HepG2 (cell line): Measurements from ENCODE around the gene HEATR1. TPM values are rescaled to one million over a fixed set of nuclear protein-coding genes. Genes with fewer than 3 reads are reported as not detected.

Source experiments
- CBX2 ChIP-seq, 2 experiments: fragments of 200-600 bp in 1 of 2; sonication (generic); formaldehyde crosslinking in 1 of 2; IDR thresholded peaks; 2 replicates each; pipeline versions ENCODE4 v1.7.0 to v1.8.1; 2018 to 2022; ENCODE audit warnings: low read depth in 2 of 2, low read length in 1 of 2, mild to moderate bottlenecking in 1 of 2, missing genetic modification reagents in 1 of 2
- DMTF1 ChIP-seq: sonication (generic); formaldehyde crosslinking; IDR thresholded peaks from 2 replicates; pipeline ENCODE4 v1.4.0; 2020; ENCODE audit warnings: mild to moderate bottlenecking, missing genetic modification reagents
- DNMT3B ChIP-seq: conservative IDR thresholded peaks from 2 replicates; pipeline ENCODE4 v1.6.1; 2016; ENCODE audit warnings: missing biosample characterization, control low read depth
- DR1 ChIP-seq: sonication (generic); formaldehyde crosslinking; IDR thresholded peaks from 2 replicates; pipeline ENCODE4 v1.8.0; 2021; ENCODE audit warnings: mild to moderate bottlenecking, missing genetic modification reagents, inconsistent platforms
- ELK4 ChIP-seq: sonication (generic); formaldehyde crosslinking; IDR thresholded peaks from 2 replicates; pipeline ENCODE4 v1.9.0; 2021; ENCODE audit warnings: missing genetic modification reagents, borderline replicate concordance
- GATA4 ChIP-seq: sonication (generic); IDR thresholded peaks from 2 replicates; pipeline ENCODE4 v1.6.1; 2016; ENCODE audit warnings: antibody characterized with exemption, low read depth, borderline replicate concordance
- HNRNPL ChIP-seq: fragments of 200-400 bp; formaldehyde crosslinking; IDR thresholded peaks from 2 replicates; pipeline ENCODE4 v1.6.1; 2017; ENCODE audit warnings: mild to moderate bottlenecking, low read depth, low read length
- KLF16 ChIP-seq, 2 experiments: sonication (generic) in 1 of 2; formaldehyde crosslinking in 1 of 2; IDR thresholded peaks; 2 replicates each; pipeline versions ENCODE4 v1.6.1 to v1.8.0; 2016 to 2023; ENCODE audit warnings: missing genetic modification reagents in 2 of 2, missing compliant biosample characterization in 1 of 2
- MTA3 ChIP-seq: sonication (generic); formaldehyde crosslinking; IDR thresholded peaks from 2 replicates; pipeline ENCODE4 v1.4.0; 2020; ENCODE audit warnings: missing genetic modification reagents
- MXD4 ChIP-seq: IDR thresholded peaks from 2 replicates; pipeline ENCODE4 v1.6.1; 2016; ENCODE audit warnings: mild to moderate bottlenecking, missing biosample characterization, missing genetic modification reagents
- RXRA ChIP-seq: sonication (generic); formaldehyde crosslinking; IDR thresholded peaks from 2 replicates; pipeline ENCODE4 v1.5.1; 2020; ENCODE audit warnings: missing genetic modification reagents
- SMAD3 ChIP-seq: sonication (generic); formaldehyde crosslinking; IDR thresholded peaks from 2 replicates; pipeline ENCODE4 v1.4.0; 2020; ENCODE audit warnings: missing genetic modification reagents
- SP2 ChIP-seq: sonication (generic); formaldehyde crosslinking; IDR thresholded peaks from 2 replicates; pipeline ENCODE4 v1.5.1; 2020; ENCODE audit warnings: mild to moderate bottlenecking, missing genetic modification reagents
- SP4 ChIP-seq: sonication (generic); formaldehyde crosslinking; IDR thresholded peaks from 2 replicates; pipeline ENCODE4 v1.8.1; 2023; ENCODE audit warnings: mild to moderate bottlenecking, missing genetic modification reagents
- STAT5B ChIP-seq: sonication (generic); formaldehyde crosslinking; IDR thresholded peaks from 2 replicates; pipeline ENCODE4 v1.4.0; 2020; ENCODE audit warnings: missing genetic modification reagents
- ZIK1 ChIP-seq: sonication (generic); formaldehyde crosslinking; IDR thresholded peaks from 2 replicates; pipeline ENCODE4 v1.5.0; 2020; ENCODE audit warnings: mild to moderate bottlenecking, low read depth, missing genetic modification reagents, borderline replicate concordance
- ZNF589 ChIP-seq: sonication (generic); formaldehyde crosslinking; conservative IDR thresholded peaks from 2 replicates; pipeline ENCODE4 v1.8.0; 2022; ENCODE audit warnings: mild to moderate bottlenecking, moderate library complexity, missing genetic modification reagents
- ZNF614 ChIP-seq: IDR thresholded peaks from 2 replicates; pipeline ENCODE4 v1.6.1; 2018; ENCODE audit warnings: missing biosample characterization, missing genetic modification reagents, inconsistent platforms, borderline replicate concordance
- polyA plus RNA-seq, 8 experiments: library from polyadenylated mRNA; depleted of rRNA in 3 of 8; stranded (reverse) in 7 of 8; unstranded in 1 of 8; fragments of >200 nt; fragmentation: Illumina TruSeq in 4 of 8; extraction: Trizol in 4 of 8; gene quantifications; 2 replicates each; pipeline versions ENCODE4 v1.2.1 to v1.2.3, GENCODE V29; 2011 to 2016; ENCODE audit warnings: low read depth in 4 of 8, missing spikeins in 1 of 8, mixed read lengths in 1 of 8; ENCODE audit not compliant: insufficient read depth in 1 of 8
- total RNA-seq, 5 experiments: library from RNA; depleted of rRNA; stranded (reverse); fragments of >200 nt; fragmentation: Illumina TruSeq; extraction: Trizol; gene quantifications; 2 replicates each; pipeline ENCODE4 v1.2.3, GENCODE V29; 2016; ENCODE audit warnings: low read depth in 1 of 5
- TF ChIP-seq, protein P1 (sequence below): IDR thresholded peaks from 2 replicates; pipeline ENCODE4 v1.6.1; 2016; ENCODE audit warnings: low read depth, missing genetic modification reagents, missing compliant biosample characterization
- TF ChIP-seq, protein P2 (sequence below): sonication (generic); formaldehyde crosslinking; IDR thresholded peaks from 2 replicates; pipeline ENCODE4 v1.5.0; 2020; ENCODE audit warnings: mild to moderate bottlenecking, missing genetic modification reagents

HEATR1 gene
- total and polyA plus RNA-seq, 2 of the 13 experiments (the other 11 are each of a cell fraction or from before 2014, with no cell fraction given), result 10.2 to 45.8 TPM

DNA sequence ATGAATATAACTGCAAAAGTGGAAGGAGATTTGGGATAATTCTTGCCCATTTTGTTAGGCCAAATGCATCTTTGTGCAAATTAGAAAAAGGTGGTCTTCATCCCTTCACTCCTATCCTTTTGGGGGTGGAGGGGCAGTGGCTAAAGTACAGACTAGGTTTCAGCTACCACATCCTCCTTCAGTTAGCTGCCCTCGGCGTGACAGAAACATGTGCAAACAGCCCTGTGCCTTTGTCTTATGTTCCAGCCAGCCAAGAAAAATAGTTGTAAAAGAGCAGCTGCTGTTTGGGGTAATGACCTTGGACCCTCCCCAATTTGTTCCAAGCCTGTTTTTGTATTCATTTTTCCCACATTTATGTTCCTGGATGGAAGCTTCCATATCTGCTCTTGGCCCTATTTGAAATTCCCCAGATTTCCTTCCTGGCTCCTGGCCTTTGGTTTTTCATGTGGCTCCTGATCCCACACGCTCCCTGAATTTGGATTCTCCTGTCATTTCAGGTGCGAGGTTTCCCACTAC, 88.8 kb downstream of the HEATR1 start (continued):
- TF ChIP-seq, protein P1, sequence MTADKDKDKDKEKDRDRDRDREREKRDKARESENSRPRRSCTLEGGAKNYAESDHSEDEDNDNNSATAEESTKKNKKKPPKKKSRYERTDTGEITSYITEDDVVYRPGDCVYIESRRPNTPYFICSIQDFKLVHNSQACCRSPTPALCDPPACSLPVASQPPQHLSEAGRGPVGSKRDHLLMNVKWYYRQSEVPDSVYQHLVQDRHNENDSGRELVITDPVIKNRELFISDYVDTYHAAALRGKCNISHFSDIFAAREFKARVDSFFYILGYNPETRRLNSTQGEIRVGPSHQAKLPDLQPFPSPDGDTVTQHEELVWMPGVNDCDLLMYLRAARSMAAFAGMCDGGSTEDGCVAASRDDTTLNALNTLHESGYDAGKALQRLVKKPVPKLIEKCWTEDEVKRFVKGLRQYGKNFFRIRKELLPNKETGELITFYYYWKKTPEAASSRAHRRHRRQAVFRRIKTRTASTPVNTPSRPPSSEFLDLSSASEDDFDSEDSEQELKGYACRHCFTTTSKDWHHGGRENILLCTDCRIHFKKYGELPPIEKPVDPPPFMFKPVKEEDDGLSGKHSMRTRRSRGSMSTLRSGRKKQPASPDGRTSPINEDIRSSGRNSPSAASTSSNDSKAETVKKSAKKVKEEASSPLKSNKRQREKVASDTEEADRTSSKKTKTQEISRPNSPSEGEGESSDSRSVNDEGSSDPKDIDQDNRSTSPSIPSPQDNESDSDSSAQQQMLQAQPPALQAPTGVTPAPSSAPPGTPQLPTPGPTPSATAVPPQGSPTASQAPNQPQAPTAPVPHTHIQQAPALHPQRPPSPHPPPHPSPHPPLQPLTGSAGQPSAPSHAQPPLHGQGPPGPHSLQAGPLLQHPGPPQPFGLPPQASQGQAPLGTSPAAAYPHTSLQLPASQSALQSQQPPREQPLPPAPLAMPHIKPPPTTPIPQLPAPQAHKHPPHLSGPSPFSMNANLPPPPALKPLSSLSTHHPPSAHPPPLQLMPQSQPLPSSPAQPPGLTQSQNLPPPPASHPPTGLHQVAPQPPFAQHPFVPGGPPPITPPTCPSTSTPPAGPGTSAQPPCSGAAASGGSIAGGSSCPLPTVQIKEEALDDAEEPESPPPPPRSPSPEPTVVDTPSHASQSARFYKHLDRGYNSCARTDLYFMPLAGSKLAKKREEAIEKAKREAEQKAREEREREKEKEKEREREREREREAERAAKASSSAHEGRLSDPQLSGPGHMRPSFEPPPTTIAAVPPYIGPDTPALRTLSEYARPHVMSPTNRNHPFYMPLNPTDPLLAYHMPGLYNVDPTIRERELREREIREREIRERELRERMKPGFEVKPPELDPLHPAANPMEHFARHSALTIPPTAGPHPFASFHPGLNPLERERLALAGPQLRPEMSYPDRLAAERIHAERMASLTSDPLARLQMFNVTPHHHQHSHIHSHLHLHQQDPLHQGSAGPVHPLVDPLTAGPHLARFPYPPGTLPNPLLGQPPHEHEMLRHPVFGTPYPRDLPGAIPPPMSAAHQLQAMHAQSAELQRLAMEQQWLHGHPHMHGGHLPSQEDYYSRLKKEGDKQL (CRISPR knock-in tag), result no peak
- TF ChIP-seq MTA3 (CRISPR knock-in tag) (no peak), SP2 (CRISPR knock-in tag) (no peak), DMTF1 (no peak), DR1 (no peak), STAT5B (CRISPR knock-in tag) (no peak), GATA4 (0 out of 2 replicates have a peak, but pooled peaks have one; percentile 5), MXD4 (0 out of 2 replicates have a peak, but pooled peaks have one; percentile 46), ZNF614 (no peak), ZIK1 (no peak), KLF16 (CRISPR knock-in tag; IDR thresholded peaks at IDR 0.05) (no peak), SMAD3 (CRISPR knock-in tag) (peak; percentile 16; the same call in 1 of the 2 replicates), ELK4 (CRISPR knock-in tag) (no peak), DNMT3B (CRISPR knock-in tag) (no peak), ZNF589 (CRISPR knock-in tag) (no peak), CBX2 (IDR thresholded peaks at IDR 0.05; ENCODE audit: low read depth, low read length) (no peak), CBX2 (CRISPR knock-in tag; IDR thresholded peaks at IDR 0.05; ENCODE audit: low read depth) (no peak), RXRA (no peak), HNRNPL (no peak), SP4 (no peak)
- TF ChIP-seq, protein P2, sequence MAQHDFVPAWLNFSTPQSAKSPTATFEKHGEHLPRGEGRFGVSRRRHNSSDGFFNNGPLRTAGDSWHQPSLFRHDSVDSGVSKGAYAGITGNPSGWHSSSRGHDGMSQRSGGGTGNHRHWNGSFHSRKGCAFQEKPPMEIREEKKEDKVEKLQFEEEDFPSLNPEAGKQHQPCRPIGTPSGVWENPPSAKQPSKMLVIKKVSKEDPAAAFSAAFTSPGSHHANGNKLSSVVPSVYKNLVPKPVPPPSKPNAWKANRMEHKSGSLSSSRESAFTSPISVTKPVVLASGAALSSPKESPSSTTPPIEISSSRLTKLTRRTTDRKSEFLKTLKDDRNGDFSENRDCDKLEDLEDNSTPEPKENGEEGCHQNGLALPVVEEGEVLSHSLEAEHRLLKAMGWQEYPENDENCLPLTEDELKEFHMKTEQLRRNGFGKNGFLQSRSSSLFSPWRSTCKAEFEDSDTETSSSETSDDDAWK (CRISPR knock-in tag), result no peak
